Activated T-cell treated with anti-CD3 and anti-CD28 coated beads for 48 hours (primary cell): ENCODE data around the gene TEC.
A peak's percentile ranks its signal among the peaks of the same experiment; 100 is the strongest.

Source experiments
- DNase-seq: peaks from one replicate; pipeline ENCODE4 v3.0.0-alpha.2; 2020; ENCODE audit warnings: low read depth

Gene TEC

DNA sequence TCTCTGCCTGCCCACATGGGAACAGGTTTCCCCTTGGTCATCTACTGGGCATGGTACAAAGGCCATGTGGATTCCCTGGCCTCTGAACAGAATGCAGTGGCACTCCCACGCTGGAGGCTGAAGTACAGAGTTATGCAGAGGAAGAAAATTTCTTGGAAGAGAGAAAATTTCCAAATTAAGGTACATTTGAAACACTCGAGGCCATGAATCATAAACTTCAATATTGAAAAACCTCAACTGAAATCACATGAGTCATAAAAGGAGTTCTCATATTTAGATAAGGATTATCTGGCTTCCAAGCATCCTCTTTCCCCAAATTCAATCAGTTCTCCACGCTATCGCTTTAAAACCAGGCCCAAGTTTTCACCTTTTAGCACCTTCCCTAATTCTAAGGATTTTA is 107.5 kb downstream of the TEC start:
- no peak for DNase-seq

GRCh38 chr4:48157271-48157670 is 112.4 kb downstream of the TEC start:
- no peak for DNase-seq

DNA sequence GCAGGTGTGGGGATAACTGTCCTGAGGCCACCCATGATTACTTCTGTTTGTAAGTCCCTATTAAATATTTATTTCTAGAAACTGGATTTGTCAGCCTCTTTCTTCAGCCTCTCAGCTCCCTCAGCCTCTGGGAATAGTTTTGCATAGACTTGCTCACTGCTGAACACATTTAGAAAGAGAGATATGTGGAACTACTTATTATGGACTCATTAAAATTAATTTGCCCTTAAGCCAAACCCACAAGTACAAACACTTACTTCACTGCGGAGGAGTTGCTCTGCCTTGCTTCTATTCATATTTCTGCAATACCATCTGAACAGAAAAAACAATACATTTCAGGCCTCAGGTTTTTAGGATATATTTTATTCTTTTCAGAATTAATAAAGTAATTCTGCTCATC is 113.2 kb downstream of the TEC start:
- DNase-seq: no peak

- DNase-seq: no peak
Measured at GRCh38 chr4:48153791-48154550, 115.7 kb downstream of the TEC start.

DNA sequence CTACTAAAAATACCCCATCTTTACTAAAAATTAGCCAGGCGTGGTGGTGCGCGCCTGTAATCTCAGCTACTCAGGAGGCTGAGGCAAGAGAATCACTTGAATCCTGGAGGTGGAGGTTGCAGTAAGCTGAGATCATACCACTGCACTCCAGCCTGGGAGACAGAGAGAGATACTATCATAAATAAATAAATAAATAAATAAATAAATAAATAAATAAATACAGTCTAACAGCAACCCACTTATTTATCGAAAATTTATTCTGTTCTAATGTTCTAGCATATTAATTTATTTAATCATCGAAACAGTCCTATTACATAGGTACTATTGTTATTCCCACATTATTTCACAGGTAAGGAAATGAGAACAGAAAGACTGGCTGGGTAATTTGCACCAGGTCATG is 117.4 kb downstream of the TEC start:
- DNase-seq: no peak

DNA sequence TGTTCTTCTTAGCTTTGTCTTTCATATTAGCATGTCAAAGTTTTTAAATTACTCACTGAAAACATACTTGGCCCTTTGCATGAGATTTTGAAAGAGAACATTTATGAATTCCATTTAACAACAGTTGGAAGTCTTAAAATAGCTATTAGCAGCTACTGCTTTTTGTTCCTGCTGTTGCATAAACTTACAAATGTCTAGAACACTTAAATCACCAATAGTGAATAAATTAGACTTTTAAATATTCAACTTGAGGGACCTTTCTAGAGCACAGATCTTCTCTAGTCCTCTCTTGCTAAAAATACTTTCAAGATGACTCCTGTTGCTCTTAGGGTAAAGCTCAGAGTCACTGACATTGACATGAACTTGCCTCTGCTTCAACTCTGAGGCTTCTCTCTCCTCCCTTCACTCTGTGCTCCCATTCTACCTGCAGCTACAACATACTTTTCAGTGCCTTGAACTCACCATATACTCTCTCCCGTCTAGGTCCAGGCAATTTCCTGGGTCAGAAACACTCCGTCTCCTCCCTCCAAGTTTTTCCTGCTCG is 119.7 kb downstream of the TEC start:
- DNase-seq: no peak

DNA sequence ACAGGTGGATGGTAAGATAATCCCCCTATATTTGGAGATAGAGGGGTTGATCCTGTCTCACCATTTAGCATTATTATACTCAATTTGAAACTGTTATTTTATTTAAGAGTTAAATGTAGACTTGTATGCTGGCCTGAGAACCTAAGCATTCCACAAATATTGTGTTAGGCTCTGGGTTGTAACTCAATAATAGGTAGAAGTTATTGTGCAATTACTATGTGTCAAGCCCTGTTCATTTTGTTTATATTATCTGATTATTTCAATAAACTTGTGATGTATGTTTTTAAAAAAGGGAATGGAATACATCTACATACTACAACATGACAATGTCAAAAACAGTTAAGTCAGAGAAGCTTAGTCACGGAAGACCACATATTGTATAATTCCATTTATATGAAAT is 122.0 kb downstream of the TEC start:
- no peak for DNase-seq

DNA sequence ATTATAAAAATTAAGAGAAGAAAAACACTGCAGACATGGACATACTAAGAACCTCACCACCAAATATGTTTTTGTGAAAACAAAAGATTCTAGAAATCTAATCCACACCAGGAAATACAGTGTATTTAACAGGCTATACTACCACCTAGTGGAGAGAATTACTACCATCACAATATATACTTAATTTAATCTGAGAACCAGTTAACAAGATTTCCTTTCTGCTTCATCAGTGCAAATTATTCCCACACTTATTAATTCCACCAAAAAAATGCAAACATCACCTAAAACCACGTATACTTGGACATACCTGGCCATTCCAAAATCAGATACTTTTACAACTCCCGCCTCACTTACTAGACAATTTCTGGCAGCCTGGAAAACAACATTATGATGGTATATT is 128.6 kb downstream of the TEC start:
- DNase-seq: no peak

- DNase-seq: no peak
Measured at GRCh38 chr4:48139691-48140090, 129.9 kb downstream of the TEC start.

DNA sequence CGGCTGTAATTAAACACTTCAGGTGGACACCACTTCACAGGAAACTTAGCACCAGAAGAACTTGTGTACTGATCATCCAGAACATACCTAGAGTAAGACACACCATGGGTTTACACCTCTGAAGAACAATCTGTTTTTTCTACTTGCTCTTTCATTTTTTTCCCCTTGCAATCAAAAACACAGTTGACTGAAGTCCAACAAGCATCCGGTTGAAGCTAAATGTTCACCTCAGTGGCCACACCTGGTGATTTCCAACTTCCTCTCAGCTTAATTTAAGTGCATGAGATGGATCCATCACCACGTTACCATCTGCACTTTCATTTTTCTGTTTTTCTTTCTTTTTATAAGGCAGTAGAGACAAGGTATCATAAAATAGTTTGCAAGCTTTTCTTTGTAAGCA is 130.7 kb downstream of the TEC start:
- no peak for DNase-seq

GRCh38 chr4:48138511-48138910 is 131.1 kb downstream of the TEC start:
- no peak for DNase-seq

DNA sequence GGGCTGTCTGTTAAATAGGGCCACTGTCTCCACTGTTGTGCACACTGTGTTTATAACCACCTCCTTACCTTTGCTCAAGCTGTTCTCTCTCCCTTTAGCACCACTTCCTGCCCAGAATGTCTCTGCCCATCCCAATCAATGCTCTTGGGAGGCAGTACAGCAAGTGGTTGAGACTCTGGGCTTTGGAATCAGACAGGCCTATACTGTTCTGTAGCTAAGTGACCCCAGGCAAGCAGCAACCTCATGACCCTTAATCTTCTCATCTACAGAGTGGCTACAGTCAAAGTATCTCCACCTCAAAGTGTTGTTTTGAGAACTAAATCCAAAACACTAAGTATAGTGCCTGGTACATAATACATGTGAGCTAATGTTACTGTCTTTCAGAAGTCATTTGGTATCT is 131.8 kb downstream of the TEC start:
- no peak for DNase-seq

- DNase-seq: no peak
Measured at GRCh38 chr4:48134081-48134480, 135.6 kb downstream of the TEC start, which contains the start of gene TXK. TXK (minus strand) TSS chr4:48134250; CDS start chr4:48134170, 80 bp downstream.

GRCh38 chr4:48133669-48134068 is 136.0 kb downstream of the TEC start:
- no peak for DNase-seq

DNA sequence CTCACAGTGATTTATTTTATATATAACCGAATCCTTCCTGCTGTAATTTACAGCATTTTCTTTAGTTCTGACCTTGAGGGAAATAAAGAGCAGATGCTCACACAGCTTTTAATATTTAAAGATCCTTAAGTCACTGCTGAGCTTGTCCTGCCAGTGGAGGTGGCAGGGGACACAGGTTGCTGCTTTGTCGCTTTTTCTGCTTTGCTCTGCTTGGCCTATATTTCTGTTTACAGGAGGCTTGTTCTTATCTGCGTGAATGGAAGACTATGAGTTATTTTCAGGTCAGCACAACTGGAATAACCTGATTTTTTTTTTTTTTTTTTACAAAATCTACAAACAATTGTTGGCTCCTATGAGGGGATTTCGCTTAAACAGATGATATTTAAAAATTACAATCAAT is 137.9 kb downstream of the TEC start:
- no peak for DNase-seq

- no peak for DNase-seq
Measured at GRCh38 chr4:48130100-48130499, 139.5 kb downstream of the TEC start.

GRCh38 chr4:48129307-48130014 is 140.2 kb downstream of the TEC start:
- DNase-seq: no peak

- peak; percentile 71 for DNase-seq
Measured at GRCh38 chr4:48127682-48128404, 141.8 kb downstream of the TEC start.

DNA sequence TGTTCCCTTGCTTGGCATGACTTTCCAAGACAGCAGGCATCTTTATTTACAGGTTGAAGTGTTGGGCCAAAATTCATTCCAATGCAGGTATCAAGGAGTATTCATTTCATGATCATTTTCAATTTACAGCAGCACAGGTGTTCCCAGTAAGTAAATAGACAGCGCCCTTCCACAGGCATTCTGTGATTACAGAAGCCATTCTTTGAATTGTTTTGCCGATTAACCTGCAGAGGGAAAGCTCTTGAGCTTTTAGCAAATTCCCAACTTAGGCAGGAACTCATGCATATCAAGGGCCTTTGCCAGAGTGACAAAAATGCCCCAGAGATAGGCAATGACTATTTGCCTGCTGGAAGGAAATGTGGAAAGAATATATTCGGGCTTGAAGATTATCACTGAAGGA is 142.4 kb downstream of the TEC start:
- DNase-seq: no peak

- no peak for DNase-seq
Measured at GRCh38 chr4:48126621-48127020, 143.0 kb downstream of the TEC start.

DNA sequence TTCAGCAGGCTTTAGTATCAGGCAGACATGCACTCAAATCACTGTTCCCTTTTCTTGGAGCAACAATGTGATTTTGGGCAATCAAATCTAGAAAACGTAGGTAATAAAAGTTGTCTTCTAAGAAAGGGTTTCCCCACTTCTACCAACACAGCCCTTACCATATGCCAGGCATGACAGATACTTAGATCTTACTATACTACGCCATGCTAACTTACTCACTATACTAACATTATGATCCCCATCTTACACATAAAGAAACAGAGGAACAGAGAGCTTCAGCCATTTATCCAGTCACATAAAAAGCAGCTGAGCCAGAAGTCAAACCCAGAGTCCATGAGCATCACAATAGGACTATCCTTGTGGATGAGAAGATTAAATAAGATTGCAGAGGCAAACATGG is 144.8 kb downstream of the TEC start:
- DNase-seq: no peak

DNA sequence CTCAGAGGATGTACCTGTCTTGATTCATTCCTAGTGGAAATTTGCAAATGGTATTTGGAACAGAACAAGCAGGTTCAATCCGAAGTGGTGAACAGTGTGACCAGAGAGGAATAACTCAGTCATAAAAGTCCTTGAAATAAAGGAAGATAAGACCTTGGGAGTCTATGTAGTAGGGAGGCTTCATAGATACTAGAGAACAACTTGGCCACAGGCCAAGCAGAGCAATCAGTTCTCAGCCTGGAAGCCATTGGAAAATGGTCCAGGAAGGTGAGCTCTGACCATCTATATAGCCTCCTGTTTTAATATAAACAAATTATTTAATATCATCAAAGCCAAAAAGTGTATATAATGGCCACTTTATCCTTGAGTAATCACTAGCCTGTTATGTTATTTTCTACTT is 146.9 kb downstream of the TEC start:
- DNase-seq: no peak

- DNase-seq: no peak
Measured at GRCh38 chr4:48121180-48121579, 148.5 kb downstream of the TEC start.
